ENCODE data around the gene HOXB4. TPM values are rescaled to one million over a fixed set of nuclear protein-coding genes. Genes with fewer than 3 reads are reported as not detected.

Gene HOXB4
- total RNA-seq, 1 experiment from 2014 or later: not detected

GRCh38 chr17:48619826-48620449 lies 41.8 kb upstream of the HOXB4 start:
- Histone ChIP-seq H3K4me2 (ENCODE audit: insufficient read depth, insufficient read length, low read length) (no peak overlapping the region), H2AK5ac (ENCODE audit: insufficient read length, low read length) (no peak overlapping the region), H3K27me3 (ENCODE audit: insufficient read depth, low read length) (peaks cover 99% of the 10 kb centered on the region), H4K20me1 (ENCODE audit: control insufficient read depth, insufficient read depth, insufficient read length) (no peaks in the 10 kb centered on the region), H2BK12ac (ENCODE audit: insufficient read length, low read depth, low read length) (no peak overlapping the region), H4K91ac (ENCODE audit: insufficient read length, low read depth, low read length) (no peak overlapping the region), H3K4me1 (ENCODE audit: insufficient read depth, low read length) (no peaks in the 10 kb centered on the region), H3K4ac (ENCODE audit: low read depth, low read length) (no peak overlapping the region), H3K23ac (ENCODE audit: insufficient read length, low read depth, low read length) (no peak overlapping the region), H2BK20ac (ENCODE audit: low read depth, low read length, poor library complexity, severe bottlenecking) (no peak overlapping the region), H3K79me2 (ENCODE audit: insufficient read depth, low read length) (no peaks in the 10 kb centered on the region), H3K14ac (ENCODE audit: insufficient read depth, low read length) (no peak overlapping the region; the same call in 1 of the 2 replicates), H3K18ac (ENCODE audit: insufficient read length, low read depth, low read length) (no peak overlapping the region), H3K23me2 (ENCODE audit: insufficient read length, low read depth, low read length, poor library complexity, severe bottlenecking) (peaks cover 2% of the 10 kb centered on the region), H4K8ac (replicated peaks; ENCODE audit: insufficient read length, low read depth, low read length) (no peak overlapping the region), H2AFZ (ENCODE audit: low read length) (no peak overlapping the region), H3T11ph (ENCODE audit: low read length) (no peak overlapping the region), H3K9me3 (ENCODE audit: control insufficient read depth, low read depth, low read length) (no peaks in the 10 kb centered on the region), H3K9ac (ENCODE audit: extremely low read depth, insufficient read length, low read length) (no peak overlapping the region), H2BK15ac (ENCODE audit: low read depth, low read length) (no peak overlapping the region), H2BK120ac (ENCODE audit: low read depth, low read length, poor library complexity, severe bottlenecking) (no peak overlapping the region), H3K56ac (ENCODE audit: insufficient read length, low read depth, low read length) (no peak overlapping the region), H2BK5ac (ENCODE audit: insufficient read length, low read length) (no peak overlapping the region), H3K79me1 (ENCODE audit: insufficient read depth, low read depth, low read length, poor library complexity, severe bottlenecking) (no peaks in the 10 kb centered on the region), H4K5ac (ENCODE audit: insufficient read length, low read depth, low read length) (no peak overlapping the region), H3K27ac (ENCODE audit: insufficient read length, low read depth, low read length) (no peak overlapping the region)
- Mint-ChIP-seq H3K27me3 (ENCODE audit: low read depth) (peaks cover 100% of the 10 kb centered on the region), H3K4me1 (peaks cover 0 to 14% of the 10 kb centered on the region in 2 experiments; a peak in 2 of 4 replicates), H3K4me3 (no peak overlapping the region), H3K9me3 (peaks cover 3 to 29% of the 10 kb centered on the region in 2 experiments; a peak in 3 of 5 replicates), H3K27ac (no peak overlapping the region), H3K36me3 (ENCODE audit: insufficient read depth in 1 of 3, low read depth in 3 of 3) (peaks cover 0 to 2% (median 0%) of the 10 kb centered on the region in 3 experiments; a peak in 1 of 7 replicates)
- WGBS (ENCODE audit: extremely low coverage, insufficient read length, low lambda C conversion rate): no CpG with 5 or more reads among the region's 32 CpGs
- peak; percentile 67 for DNase-seq
- no peak for TF ChIP-seq CTCF (conservative IDR thresholded peaks at IDR 0.05)

Measured in H9 (cell line).